ENCODE data around the gene S100A11.
A peak's percentile ranks its signal among the peaks of the same experiment; 100 is the strongest.

S100A11 gene

GRCh38 chr1:152001631-152002584 lies 34.9 kb downstream of the S100A11 start:
- DNase-seq, result peak; percentile 81

- peak; percentile 95 for DNase-seq
Observed at GRCh38 chr1:152000964-152001630, 35.7 kb downstream of the S100A11 start.

GRCh38 chr1:151998611-151999362 lies 38.0 kb downstream of the S100A11 start:
- DNase-seq, result no peak

GRCh38 chr1:151997284-151997570 lies 39.6 kb downstream of the S100A11 start:
- no peak for DNase-seq

- peak; percentile 48 for DNase-seq
Observed at GRCh38 chr1:151995774-151996173, 41.0 kb downstream of the S100A11 start.

- DNase-seq, result no peak
Observed at GRCh38 chr1:151994956-151995355, 41.8 kb downstream of the S100A11 start.

GRCh38 chr1:151993734-151994496 lies 42.9 kb downstream of the S100A11 start, which contains the start of gene S100A10:
TSS of gene S100A10 (minus strand) at chr1:151993859. CDS start at chr1:151986230, 7,629 bp downstream.
- peak; percentile 70 for DNase-seq

- peak; percentile 68 for DNase-seq
Observed at GRCh38 chr1:151993084-151993733, 43.6 kb downstream of the S100A11 start.

GRCh38 chr1:151992303-151993083 lies 44.3 kb downstream of the S100A11 start:
- peak; percentile 98 for DNase-seq

- no peak for DNase-seq
Observed at GRCh38 chr1:151991663-151992302, 45.0 kb downstream of the S100A11 start.

GRCh38 chr1:151990856-151991198 lies 46.0 kb downstream of the S100A11 start:
- DNase-seq, result no peak

- no peak for DNase-seq
Observed at GRCh38 chr1:151990058-151990855, 46.5 kb downstream of the S100A11 start.

GRCh38 chr1:151989211-151989862 lies 47.5 kb downstream of the S100A11 start:
- DNase-seq, result peak; percentile 92

GRCh38 chr1:151988405-151988923 lies 48.3 kb downstream of the S100A11 start:
- no peak for DNase-seq

- no peak for DNase-seq
Observed at GRCh38 chr1:151986501-151987190, 50.2 kb downstream of the S100A11 start.

- no peak for DNase-seq
Observed at GRCh38 chr1:151985768-151986167, 51.0 kb downstream of the S100A11 start.

GRCh38 chr1:151985270-151985669 lies 51.5 kb downstream of the S100A11 start:
- no peak for DNase-seq

GRCh38 chr1:151984313-151984956 lies 52.4 kb downstream of the S100A11 start:
- DNase-seq, result peak; percentile 35
